ENCODE measurements around the gene C1orf74. TPM values are rescaled to one million over a fixed set of nuclear protein-coding genes. Genes with fewer than 3 reads are reported as not detected.

Gene C1orf74
- 2.9 and 3.2 TPM in 2 replicates for total RNA-seq

GRCh38 chr1:209784265-209785169, at the start of gene C1orf74:
Gene C1orf74 (minus strand): TSS chr1:209784559. CDS start chr1:209783634, 925 bp downstream.
- intact Hi-C loops (cut with micrococcal nuclease) = loop anchor here (1.0 to 2.0 kb wide), 5 partner anchors 16 to 60 kb away; partner anchors contain the start of genes TRAF3IP3 and UTP25
- Mint-ChIP-seq H3K36me3 (ENCODE audit: low read depth) (peaks cover 25% of the 10 kb centered on the region), H3K9me3 (no peaks in the 10 kb centered on the region), H3K4me1 (ENCODE audit: low read depth) (peaks cover 71% of the 10 kb centered on the region), H3K27ac (peak within 1 kb of the TSS; percentile 96), H3K27me3 (ENCODE audit: insufficient read depth) (no peaks in the 10 kb centered on the region), H3K4me3 (peak within 1 kb of the TSS; percentile 90)
- peak; percentile 100 for DNase-seq (ENCODE audit: low spot score)

GRCh38 chr1:209831615-209832014, 47.3 kb upstream of the C1orf74 start:
- Mint-ChIP-seq H3K27ac (no peak overlapping the region), H3K4me3 (no peak overlapping the region), H3K27me3 (ENCODE audit: insufficient read depth) (no peaks in the 10 kb centered on the region), H3K36me3 (ENCODE audit: low read depth) (peaks cover 60% of the 10 kb centered on the region), H3K4me1 (ENCODE audit: low read depth) (peaks cover 67% of the 10 kb centered on the region), H3K9me3 (no peaks in the 10 kb centered on the region)
- no peak for DNase-seq (ENCODE audit: low spot score)
- intact Hi-C loops (cut with micrococcal nuclease) = no loop called here

DNA sequence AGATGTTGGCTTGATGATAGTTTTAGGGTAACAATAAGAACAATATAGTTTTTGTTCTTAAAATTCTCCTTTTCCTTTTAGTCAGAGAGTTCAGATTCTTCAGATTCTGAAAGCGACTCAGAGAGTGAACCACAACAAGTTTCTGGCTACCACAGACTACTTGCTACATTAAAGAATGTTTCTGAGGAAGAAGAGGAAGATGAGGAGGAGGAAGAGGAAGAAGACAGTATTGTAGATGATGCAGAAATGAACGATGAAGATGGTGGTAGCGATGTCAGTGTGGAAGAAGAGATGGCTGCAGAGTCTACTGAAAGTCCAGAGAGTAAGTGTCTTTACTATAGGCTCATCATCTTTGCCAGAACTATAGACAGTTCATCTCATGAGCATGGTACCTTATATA, 46.4 kb upstream of the C1orf74 start:
- H3K4me1 Mint-ChIP-seq (ENCODE audit: low read depth) = peaks cover 58% of the 10 kb centered on the region
- peak overlapping the region; percentile 1 for H3K27ac Mint-ChIP-seq
- no peaks in the 10 kb centered on the region for H3K9me3 Mint-ChIP-seq
- intact Hi-C loops (cut with micrococcal nuclease) = no loop called here
- H3K4me3 Mint-ChIP-seq = peak overlapping the region; percentile 5
- DNase-seq (ENCODE audit: low spot score) = no peak
- peaks cover 4% of the 10 kb centered on the region for H3K27me3 Mint-ChIP-seq (ENCODE audit: insufficient read depth)
- peaks cover 53% of the 10 kb centered on the region for H3K36me3 Mint-ChIP-seq (ENCODE audit: low read depth)

DNA sequence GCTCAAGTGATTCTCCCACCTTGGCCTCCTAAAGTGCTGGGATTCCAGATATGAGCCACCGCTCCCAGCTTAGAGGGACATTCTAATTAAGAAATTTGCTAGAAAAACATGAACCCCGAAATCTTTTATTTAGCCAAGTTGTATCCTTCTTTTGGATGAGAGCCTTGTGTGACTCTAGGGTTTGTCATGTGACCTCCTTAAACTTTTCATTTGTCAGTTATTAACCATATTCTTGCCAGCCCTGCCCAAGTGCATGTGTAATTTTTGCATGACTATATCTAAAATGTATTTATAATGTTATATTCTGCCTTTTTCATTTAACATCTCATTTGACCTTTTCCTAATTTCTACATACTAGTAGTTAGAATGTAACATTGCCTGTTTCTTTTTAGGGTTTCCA, 45.4 kb upstream of the C1orf74 start:
- peaks cover 5% of the 10 kb centered on the region for H3K27me3 Mint-ChIP-seq (ENCODE audit: insufficient read depth)
- DNase-seq (ENCODE audit: low spot score) = no peak
- peak overlapping the region; percentile 25 for H3K27ac Mint-ChIP-seq
- H3K9me3 Mint-ChIP-seq = no peaks in the 10 kb centered on the region
- peaks cover 48% of the 10 kb centered on the region for H3K4me1 Mint-ChIP-seq (ENCODE audit: low read depth)
- intact Hi-C loops (cut with micrococcal nuclease) = no loop called here
- H3K4me3 Mint-ChIP-seq = peak overlapping the region; percentile 86
- peaks cover 43% of the 10 kb centered on the region for H3K36me3 Mint-ChIP-seq (ENCODE audit: low read depth)

- Mint-ChIP-seq H3K27me3 (ENCODE audit: insufficient read depth) (peaks cover 9% of the 10 kb centered on the region), H3K27ac (peak within 1 kb of the TSS; percentile 90), H3K36me3 (ENCODE audit: low read depth) (peaks cover 25% of the 10 kb centered on the region), H3K4me3 (peak within 1 kb of the TSS; percentile 93), H3K9me3 (no peaks in the 10 kb centered on the region), H3K4me1 (ENCODE audit: low read depth) (peaks cover 51% of the 10 kb centered on the region)
- DNase-seq (ENCODE audit: low spot score) = peak; percentile 89
- intact Hi-C loops (cut with micrococcal nuclease) = loop anchor here (1.0 to 2.0 kb wide), 6 partner anchors 43 to 505 kb away; partner anchors contain the start of genes C1orf74 and TRAF3IP3
These were observed 43.3 kb upstream of the C1orf74 start, which contains the start of gene UTP25 for GRCh38 chr1:209827384-209828262. Gene UTP25 (plus strand): TSS chr1:209827972. CDS start chr1:209828064, 92 bp downstream.

- peaks cover 22% of the 10 kb centered on the region for H3K27me3 Mint-ChIP-seq (ENCODE audit: insufficient read depth)
- intact Hi-C loops (cut with micrococcal nuclease) = loop anchor here (2.0 kb wide), 1 partner anchor 153 kb away; no protein-coding TSS in a partner anchor
- no peak for DNase-seq (ENCODE audit: low spot score)
- H3K9me3 Mint-ChIP-seq = no peaks in the 10 kb centered on the region
- peak overlapping the region; percentile 30 for H3K27ac Mint-ChIP-seq
- peaks cover 16% of the 10 kb centered on the region for H3K36me3 Mint-ChIP-seq (ENCODE audit: low read depth)
- H3K4me3 Mint-ChIP-seq = no peak overlapping the region
- H3K4me1 Mint-ChIP-seq (ENCODE audit: low read depth) = peaks cover 48% of the 10 kb centered on the region
These were observed 41.5 kb upstream of the C1orf74 start for GRCh38 chr1:209825591-209826434.

DNA sequence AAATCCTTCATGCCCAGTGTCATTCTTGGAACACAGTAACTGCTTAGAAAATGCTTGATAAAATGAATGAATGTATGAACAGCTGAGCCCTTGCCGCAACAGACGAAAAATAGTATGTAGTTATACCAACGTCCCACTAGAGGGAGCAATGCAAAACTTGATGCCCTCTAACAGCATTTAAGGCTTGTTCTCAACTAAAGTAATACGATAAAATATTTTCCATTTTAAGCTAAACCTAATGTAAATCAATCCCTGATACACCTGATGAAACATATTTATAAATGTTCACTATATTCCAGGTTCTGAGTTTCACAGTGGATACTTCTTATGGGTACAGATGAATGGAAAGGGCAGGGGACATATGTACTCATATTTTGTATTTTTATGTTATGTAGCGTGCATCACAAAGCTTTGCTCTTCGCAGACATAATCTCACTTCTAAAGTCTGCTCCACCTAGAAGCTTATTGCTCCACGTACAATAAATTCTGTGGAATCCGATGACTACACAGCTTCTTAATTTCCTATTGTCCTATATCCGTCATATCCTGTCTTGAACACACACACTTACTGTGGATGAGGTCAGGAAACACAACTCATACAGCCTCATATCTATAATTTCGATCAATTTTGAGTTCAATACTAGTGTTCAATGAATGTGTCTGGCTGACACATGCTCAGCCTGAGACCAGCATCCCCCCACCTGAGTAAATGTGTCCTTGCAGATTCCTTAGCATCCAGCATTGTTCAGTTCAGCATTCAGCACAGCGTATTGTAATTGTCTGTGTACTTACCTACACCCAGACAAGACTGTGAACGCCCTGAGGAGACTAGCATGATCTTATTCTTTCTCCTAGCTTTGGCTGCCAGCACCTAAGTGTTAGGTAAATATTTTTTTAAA, 39.0 kb upstream of the C1orf74 start:
- intact Hi-C loops (cut with micrococcal nuclease) = loop anchor here (2.0 kb wide), 1 partner anchor 113 kb away; no protein-coding TSS in a partner anchor
- Mint-ChIP-seq H3K9me3 (no peaks in the 10 kb centered on the region), H3K4me1 (ENCODE audit: low read depth) (peaks cover 27% of the 10 kb centered on the region), H3K36me3 (ENCODE audit: low read depth) (peaks cover 2% of the 10 kb centered on the region), H3K27me3 (ENCODE audit: insufficient read depth) (peaks cover 30% of the 10 kb centered on the region), H3K4me3 (peak overlapping the region; percentile 1), H3K27ac (no peak overlapping the region)
- DNase-seq (ENCODE audit: low spot score) = no peak

- H3K36me3 Mint-ChIP-seq (ENCODE audit: low read depth) = peaks cover 2% of the 10 kb centered on the region
- H3K27me3 Mint-ChIP-seq (ENCODE audit: insufficient read depth) = peaks cover 32% of the 10 kb centered on the region
- intact Hi-C loops (cut with micrococcal nuclease) = loop anchor here (2.0 kb wide), 1 partner anchor 114 kb away; no protein-coding TSS in a partner anchor
- H3K9me3 Mint-ChIP-seq = no peaks in the 10 kb centered on the region
- H3K4me1 Mint-ChIP-seq (ENCODE audit: low read depth) = peaks cover 24% of the 10 kb centered on the region
- no peak for DNase-seq (ENCODE audit: low spot score)
- H3K27ac Mint-ChIP-seq = no peak overlapping the region
- peak overlapping the region; percentile 1 for H3K4me3 Mint-ChIP-seq
These were observed 38.3 kb upstream of the C1orf74 start for GRCh38 chr1:209822706-209823105.

- Mint-ChIP-seq H3K9me3 (no peaks in the 10 kb centered on the region), H3K36me3 (ENCODE audit: low read depth) (no peaks in the 10 kb centered on the region), H3K4me3 (no peak overlapping the region), H3K27ac (no peak overlapping the region), H3K27me3 (ENCODE audit: insufficient read depth) (peaks cover 31% of the 10 kb centered on the region), H3K4me1 (ENCODE audit: low read depth) (peaks cover 17% of the 10 kb centered on the region)
- intact Hi-C loops (cut with micrococcal nuclease) = no loop called here
- no peak for DNase-seq (ENCODE audit: low spot score)
These were observed 36.6 kb upstream of the C1orf74 start for GRCh38 chr1:209820986-209821385.

- DNase-seq (ENCODE audit: low spot score) = no peak
- intact Hi-C loops (cut with micrococcal nuclease) = no loop called here
- H3K27me3 Mint-ChIP-seq (ENCODE audit: insufficient read depth) = peaks cover 26% of the 10 kb centered on the region
- no peak overlapping the region for H3K4me3 Mint-ChIP-seq
- H3K9me3 Mint-ChIP-seq = no peaks in the 10 kb centered on the region
- no peaks in the 10 kb centered on the region for H3K36me3 Mint-ChIP-seq (ENCODE audit: low read depth)
- H3K27ac Mint-ChIP-seq = no peak overlapping the region
- peaks cover 26% of the 10 kb centered on the region for H3K4me1 Mint-ChIP-seq (ENCODE audit: low read depth)
These were observed 34.7 kb upstream of the C1orf74 start for GRCh38 chr1:209819058-209819457.

GRCh38 chr1:209817691-209818090, 33.3 kb upstream of the C1orf74 start:
- H3K4me1 Mint-ChIP-seq (ENCODE audit: low read depth) = peaks cover 15% of the 10 kb centered on the region
- no peak overlapping the region for H3K27ac Mint-ChIP-seq
- no peaks in the 10 kb centered on the region for H3K9me3 Mint-ChIP-seq
- H3K27me3 Mint-ChIP-seq (ENCODE audit: insufficient read depth) = peaks cover 23% of the 10 kb centered on the region
- no peak overlapping the region for H3K4me3 Mint-ChIP-seq
- no peaks in the 10 kb centered on the region for H3K36me3 Mint-ChIP-seq (ENCODE audit: low read depth)
- intact Hi-C loops (cut with micrococcal nuclease) = no loop called here
- no peak for DNase-seq (ENCODE audit: low spot score)
